Prostate gland (tissue), 2 donors: Measurements from ENCODE around the gene NR0B2. TPM values are rescaled to one million over a fixed set of nuclear protein-coding genes. Genes with fewer than 3 reads are reported as not detected.

ENCODE experiments used
- DNase-seq: peaks from one replicate; pipeline ENCODE4 v3.0.0-alpha.2; 2019; ENCODE audit warnings: low spot score
- H3K27ac ChIP-seq, 2 donors: fragments of 200-600 bp; sonication (generic); 2 replicates each; pipeline ENCODE4 v1.5.1; 2017 to 2019
- H3K27me3 ChIP-seq: fragments of 200-600 bp; sonication (generic); replicated peaks from 2 replicates; pipeline ENCODE4 v1.5.1; 2019; ENCODE audit not compliant: insufficient read depth
- H3K36me3 ChIP-seq, 2 donors: fragments of 200-600 bp; sonication (generic); 1 replicate in 1 of 2; 2 replicates in 1 of 2; pipeline versions ENCODE4 v1.5.1 to v1.8.1; 2017 to 2019
- H3K4me1 ChIP-seq: fragments of 200-600 bp; sonication (generic); replicated peaks from 2 replicates; pipeline ENCODE4 v1.5.1; 2019
- H3K4me3 ChIP-seq, 2 donors: fragments of 200-600 bp; sonication (generic); 2 replicates each; pipeline ENCODE4 v1.5.1; 2017 to 2019
- H3K9me3 ChIP-seq: fragments of 200-600 bp; sonication (generic); 2 replicates; pipeline ENCODE4 v1.5.1; 2017
- CTCF ChIP-seq, 4 experiments: fragments of 200-600 bp in 2 of 4; fragments of 450-650 bp in 2 of 4; sonication (generic) in 2 of 4; IDR thresholded peaks; 1 replicate in 3 of 4; 2 replicates in 1 of 4; pipeline ENCODE4 v1.5.1; 2016 to 2019; ENCODE audit warnings: antibody characterized with exemption in 4 of 4, mild to moderate bottlenecking in 2 of 4, moderate library complexity in 2 of 4
- POLR2A ChIP-seq: fragments of 450-650 bp; IDR thresholded peaks from one replicate; pipeline ENCODE4 v1.6.1; 2016; ENCODE audit warnings: antibody characterized with exemption, mild to moderate bottlenecking
- POLR2AphosphoS5 ChIP-seq: sonication (generic); formaldehyde crosslinking; IDR thresholded peaks from one replicate; pipeline ENCODE4 v1.6.1; 2017; ENCODE audit warnings: antibody characterized with exemption
- WGBS: methylation state at CpG from one replicate; pipeline ENCODE4 v1.1.5; 2018; 5-methylcytosine and 5-hydroxymethylcytosine counted together
- intact Hi-C: fragments of 100-400 bp; cut with DNase I; formaldehyde crosslinking; loops from one replicate; pipeline ENCODE4 v1.14.2; 2022
- total RNA-seq, 2 donors: library from RNA; depleted of rRNA; stranded (reverse); fragments of >200 nt; gene quantifications; one replicate each; pipeline ENCODE4 v1.1.0, GENCODE V29; 2016

The NR0B2 gene
- total RNA-seq, 2 donors from 2014 or later: not detected

GRCh38 chr1:26959270-26959669 lies 45.5 kb upstream of the NR0B2 start:
- 16% methylated on average over 13 of the region's 13 CpGs for WGBS
- peak overlapping the region; percentile 62 to 78 for H3K4me3 ChIP-seq
- H3K27ac ChIP-seq: no peak overlapping the region
- H3K27me3 ChIP-seq: no peaks in the 10 kb centered on the region
- no peaks in the 10 kb centered on the region for H3K36me3 ChIP-seq
- intact Hi-C loops: no loop called here
- no peak for TF ChIP-seq CTCF (IDR thresholded peaks at IDR 0.05)
- no peak for TF ChIP-seq POLR2A
- TF ChIP-seq POLR2AphosphoS5: no peak
- H3K9me3 ChIP-seq: no peaks in the 10 kb centered on the region
- no peak for DNase-seq
- H3K4me1 ChIP-seq: peaks cover 4% of the 10 kb centered on the region

GRCh38 chr1:26957306-26957705 lies 43.5 kb upstream of the NR0B2 start:
- Histone ChIP-seq H3K27me3 (no peaks in the 10 kb centered on the region), H3K36me3 (no peaks in the 10 kb centered on the region), H3K4me1 (peaks cover 4% of the 10 kb centered on the region), H3K9me3 (no peaks in the 10 kb centered on the region), H3K4me3 (no peak overlapping the region), H3K27ac (no peak overlapping the region)
- TF ChIP-seq POLR2A (no peak), CTCF (IDR thresholded peaks at IDR 0.05) (no peak), POLR2AphosphoS5 (no peak)
- intact Hi-C loops: no loop called here
- no peak for DNase-seq
- WGBS: 89% methylated on average over 3 of the region's 3 CpGs

GRCh38 chr1:26956321-26956720 lies 42.5 kb upstream of the NR0B2 start:
- intact Hi-C loops: no loop called here
- TF ChIP-seq CTCF (IDR thresholded peaks at IDR 0.05) (no peak), POLR2A (no peak), POLR2AphosphoS5 (no peak)
- H3K27ac ChIP-seq: no peak overlapping the region
- no peak overlapping the region for H3K4me3 ChIP-seq
- H3K27me3 ChIP-seq: no peaks in the 10 kb centered on the region
- no peaks in the 10 kb centered on the region for H3K9me3 ChIP-seq
- no peaks in the 10 kb centered on the region for H3K36me3 ChIP-seq
- no peak for DNase-seq
- 78% methylated on average over 3 of the region's 3 CpGs for WGBS
- H3K4me1 ChIP-seq: peaks cover 4% of the 10 kb centered on the region

GRCh38 chr1:26953374-26953773 lies 39.6 kb upstream of the NR0B2 start:
- intact Hi-C loops: no loop called here
- H3K36me3 ChIP-seq: no peaks in the 10 kb centered on the region
- H3K27ac ChIP-seq: no peak overlapping the region
- H3K4me3 ChIP-seq: no peak overlapping the region
- no peaks in the 10 kb centered on the region for H3K9me3 ChIP-seq
- H3K27me3 ChIP-seq: no peaks in the 10 kb centered on the region
- 93% methylated on average over 5 of the region's 5 CpGs for WGBS
- TF ChIP-seq POLR2A (no peak), POLR2AphosphoS5 (no peak), CTCF (IDR thresholded peaks at IDR 0.05) (no peak)
- DNase-seq: no peak
- H3K4me1 ChIP-seq: no peaks in the 10 kb centered on the region

- intact Hi-C loops: no loop called here
- H3K4me3 ChIP-seq: no peak overlapping the region
- no peak for TF ChIP-seq POLR2A
- TF ChIP-seq CTCF (IDR thresholded peaks at IDR 0.05): no peak
- no peak for TF ChIP-seq POLR2AphosphoS5
- no peak for DNase-seq
- no peaks in the 10 kb centered on the region for H3K27me3 ChIP-seq
- no peaks in the 10 kb centered on the region for H3K4me1 ChIP-seq
- no peak overlapping the region for H3K27ac ChIP-seq
- whole genome bisulfite sequencing: 93% methylated on average over 19 of the region's 24 CpGs
- H3K9me3 ChIP-seq: no peaks in the 10 kb centered on the region
- no peaks in the 10 kb centered on the region for H3K36me3 ChIP-seq
Measured at GRCh38 chr1:26951821-26952497, 38.2 kb upstream of the NR0B2 start.
